GM12865 (cell line): ENCODE measurements around the gene IL17B.

Experiments
- DNase-seq: peaks from one replicate; pipeline ENCODE4 v3.0.0; 2010; ENCODE audit warnings: low read depth
- H3K4me3 ChIP-seq: 2 replicates; pipeline ENCODE4 v1.5.1; 2011; ENCODE audit warnings: mild to moderate bottlenecking, low read depth, low read length, control low read depth
- TF ChIP-seq, protein P1 (sequence below): IDR thresholded peaks from 2 replicates; pipeline ENCODE4 v1.5.1; 2011; ENCODE audit warnings: low read length, control low read depth, low read depth, inconsistent platforms; ENCODE audit not compliant: insufficient read depth; ENCODE audit errors: missing control alignments

IL17B gene

DNA sequence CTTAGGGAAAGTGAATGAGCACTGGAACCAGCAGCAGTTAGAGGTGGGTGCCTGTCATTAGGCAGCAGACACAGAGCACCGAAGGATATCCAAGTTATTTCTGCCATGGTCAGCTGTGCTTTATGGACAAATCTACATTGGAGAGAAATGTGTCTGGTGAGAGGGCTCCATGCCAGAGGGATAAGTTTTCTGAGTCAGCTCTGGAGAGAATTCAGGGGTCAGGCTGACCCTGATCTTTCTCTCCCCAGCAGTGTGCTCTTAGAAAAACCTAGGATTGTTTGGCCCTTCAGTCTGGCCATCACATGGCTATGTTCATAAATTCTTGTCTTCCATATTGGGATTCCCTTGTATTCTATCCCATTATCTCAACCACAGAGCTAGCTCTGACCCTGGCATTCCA is 8.9 kb upstream of the IL17B start:
- H3K4me3 ChIP-seq = no peak overlapping the region
- DNase-seq = no peak
- TF ChIP-seq, protein P1, sequence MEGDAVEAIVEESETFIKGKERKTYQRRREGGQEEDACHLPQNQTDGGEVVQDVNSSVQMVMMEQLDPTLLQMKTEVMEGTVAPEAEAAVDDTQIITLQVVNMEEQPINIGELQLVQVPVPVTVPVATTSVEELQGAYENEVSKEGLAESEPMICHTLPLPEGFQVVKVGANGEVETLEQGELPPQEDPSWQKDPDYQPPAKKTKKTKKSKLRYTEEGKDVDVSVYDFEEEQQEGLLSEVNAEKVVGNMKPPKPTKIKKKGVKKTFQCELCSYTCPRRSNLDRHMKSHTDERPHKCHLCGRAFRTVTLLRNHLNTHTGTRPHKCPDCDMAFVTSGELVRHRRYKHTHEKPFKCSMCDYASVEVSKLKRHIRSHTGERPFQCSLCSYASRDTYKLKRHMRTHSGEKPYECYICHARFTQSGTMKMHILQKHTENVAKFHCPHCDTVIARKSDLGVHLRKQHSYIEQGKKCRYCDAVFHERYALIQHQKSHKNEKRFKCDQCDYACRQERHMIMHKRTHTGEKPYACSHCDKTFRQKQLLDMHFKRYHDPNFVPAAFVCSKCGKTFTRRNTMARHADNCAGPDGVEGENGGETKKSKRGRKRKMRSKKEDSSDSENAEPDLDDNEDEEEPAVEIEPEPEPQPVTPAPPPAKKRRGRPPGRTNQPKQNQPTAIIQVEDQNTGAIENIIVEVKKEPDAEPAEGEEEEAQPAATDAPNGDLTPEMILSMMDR = no peak

DNA sequence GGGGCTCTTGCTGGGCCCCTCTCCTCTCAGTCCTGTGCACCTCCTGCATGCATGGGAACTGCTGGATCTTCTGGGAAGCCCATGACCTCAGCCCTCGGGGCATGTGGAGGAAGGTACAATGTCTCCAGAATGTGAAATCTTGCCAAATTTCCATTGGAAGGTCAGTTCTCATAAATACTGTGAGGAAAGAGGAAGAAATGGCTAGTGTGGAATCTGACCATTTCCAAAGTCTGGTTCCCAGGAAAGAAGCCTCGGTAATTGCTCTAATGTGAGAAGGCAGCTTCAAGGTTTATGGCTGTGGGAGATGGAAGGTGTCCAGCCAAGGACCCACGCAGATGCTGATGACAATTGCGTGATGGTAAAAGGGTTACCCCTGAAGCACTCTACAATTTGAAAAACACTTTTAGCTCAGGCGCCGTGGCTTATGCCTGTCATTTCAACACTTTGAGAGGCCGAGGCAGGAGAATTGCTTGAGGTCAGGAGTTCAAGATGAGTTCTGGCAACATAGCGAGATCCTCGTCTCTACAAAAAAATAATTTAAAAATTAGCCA is 8.1 kb upstream of the IL17B start:
- DNase-seq = no peak
- no peak overlapping the region for H3K4me3 ChIP-seq
- TF ChIP-seq, protein P1 = no peak

DNA sequence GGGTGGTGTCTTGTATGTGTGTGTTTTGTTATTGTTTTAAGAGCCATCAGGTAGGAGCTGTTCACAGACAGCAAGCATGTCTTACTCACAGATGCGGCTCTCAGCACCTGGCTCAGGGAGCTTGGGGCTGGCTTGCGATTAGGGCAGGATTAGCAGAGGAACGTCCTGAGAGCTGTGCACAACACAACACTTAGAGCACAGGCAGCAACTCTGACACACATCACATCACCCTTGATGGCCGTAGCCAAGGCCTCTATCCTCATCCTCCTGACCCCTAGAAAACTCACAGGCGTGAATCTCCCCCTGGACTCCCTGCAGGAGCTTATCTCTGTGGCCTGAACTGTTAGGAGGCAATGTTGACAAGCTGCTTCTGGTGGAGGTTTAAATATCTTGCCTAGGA is 7.1 kb upstream of the IL17B start:
- TF ChIP-seq, protein P1 = no peak
- no peak for DNase-seq
- H3K4me3 ChIP-seq = no peak overlapping the region

DNA sequence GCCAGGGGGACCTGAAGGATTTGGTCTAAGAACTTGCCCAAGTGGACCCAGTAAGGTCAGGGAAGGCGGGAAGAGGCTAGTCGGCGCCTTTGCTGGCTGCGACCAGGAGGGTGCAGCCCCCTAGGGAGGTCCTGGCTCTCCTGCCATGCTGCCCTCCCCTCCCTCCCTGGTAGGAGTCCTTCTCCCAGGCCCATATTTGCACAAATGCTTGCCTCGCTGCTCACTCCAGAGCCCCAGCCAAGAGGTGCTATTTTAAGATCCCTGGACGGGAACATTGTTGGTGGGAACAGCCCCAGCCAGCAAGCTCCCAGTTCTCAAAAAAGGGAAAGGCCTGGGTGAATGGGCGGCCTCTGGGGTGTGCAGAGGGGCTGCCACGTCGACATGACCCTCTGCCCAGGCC is 4.3 kb upstream of the IL17B start:
- no peak for DNase-seq
- no peak overlapping the region for H3K4me3 ChIP-seq
- TF ChIP-seq, protein P1 = no peak

DNA sequence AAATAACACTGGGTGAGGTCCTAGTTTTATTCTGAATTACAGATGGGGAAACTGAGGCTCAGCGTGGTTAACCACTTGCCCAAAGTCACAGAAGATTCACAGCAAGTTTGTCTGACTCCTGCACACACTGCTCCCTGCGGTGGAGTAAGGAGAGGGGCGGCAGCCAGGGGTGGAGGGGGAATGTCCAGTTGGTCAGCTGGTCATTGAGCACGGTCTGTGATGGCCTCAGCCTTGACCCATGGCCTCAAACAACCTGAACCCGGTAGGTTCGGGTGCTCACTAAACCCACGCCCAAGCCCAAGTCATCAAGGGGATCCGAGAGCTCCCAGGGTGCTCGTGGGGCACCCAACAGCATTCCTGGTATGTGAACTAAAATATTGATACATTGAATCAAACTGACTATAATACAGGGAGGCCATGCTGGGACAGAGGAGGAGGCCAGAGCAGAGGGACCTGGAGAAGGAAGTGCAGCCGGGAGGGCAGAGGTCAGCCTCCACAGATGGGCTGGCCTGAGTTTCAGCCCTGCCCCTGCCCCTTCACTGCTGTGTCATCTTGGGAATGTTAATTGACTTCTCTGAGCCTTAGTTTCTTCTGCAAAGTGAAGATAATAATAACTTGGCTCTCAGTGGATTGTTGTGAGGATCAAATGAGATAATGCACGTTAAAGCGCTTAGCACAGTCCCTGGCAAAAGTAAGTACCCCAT is 3.6 kb upstream of the IL17B start:
- no peak overlapping the region for H3K4me3 ChIP-seq
- DNase-seq = no peak
- TF ChIP-seq, protein P1 = no peak

DNA sequence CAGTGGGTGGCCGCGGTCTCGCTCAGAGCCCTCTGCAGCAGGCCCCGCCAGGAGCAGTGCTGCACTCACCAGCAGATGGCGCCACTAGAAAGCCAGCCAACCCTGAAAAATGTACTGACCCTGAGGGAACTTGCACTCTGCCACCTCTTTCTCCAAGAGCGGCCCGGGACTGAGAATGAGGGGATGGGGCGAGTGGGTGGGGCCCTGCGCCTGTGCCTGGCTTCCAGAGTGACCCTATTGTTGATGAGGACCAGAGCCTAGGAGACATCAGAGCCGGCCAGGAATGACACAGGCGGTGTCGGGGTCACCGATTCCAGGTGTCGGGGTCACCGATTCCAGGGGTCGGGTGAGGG is 2.9 kb upstream of the IL17B start:
- H3K4me3 ChIP-seq = no peak overlapping the region
- peak; percentile 67 for DNase-seq
- TF ChIP-seq, protein P1 = peak; percentile 95

DNA sequence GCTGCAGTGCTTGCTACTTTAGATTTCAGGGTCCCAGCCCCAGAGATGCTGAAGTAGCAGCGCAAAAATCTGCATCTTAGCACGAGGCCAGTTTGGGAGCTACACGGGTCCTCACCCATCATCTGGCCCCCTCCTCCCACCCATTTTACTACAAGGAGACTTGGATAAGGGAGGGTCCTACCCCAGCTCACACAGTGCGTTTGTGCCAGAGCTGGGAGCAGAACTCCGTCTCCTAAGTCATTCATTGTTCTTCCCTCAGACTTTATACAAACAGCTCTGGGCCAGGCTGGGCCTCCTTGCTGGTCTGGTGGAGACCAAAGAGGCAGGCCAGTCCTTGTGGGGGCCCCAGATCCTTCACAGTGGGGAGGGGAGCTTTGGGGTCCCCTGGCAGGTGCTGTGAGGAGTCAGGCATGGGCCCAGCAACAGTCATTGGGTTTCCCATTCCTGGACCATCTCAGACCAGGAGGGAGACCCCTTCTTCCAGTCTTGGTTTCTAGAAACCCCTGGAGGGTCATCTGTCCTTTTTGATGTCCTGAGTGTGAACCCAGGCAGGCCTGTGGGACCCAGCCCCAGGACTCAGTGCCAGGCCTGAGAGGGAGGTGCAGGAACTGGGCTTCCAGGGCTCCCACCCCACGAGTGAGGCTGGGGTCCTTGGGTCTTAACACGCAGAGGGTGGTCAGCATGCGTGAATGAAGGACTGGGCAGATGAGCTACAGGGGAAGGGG is 2.3 kb upstream of the IL17B start:
- no peak for DNase-seq
- TF ChIP-seq, protein P1 = no peak
- H3K4me3 ChIP-seq = no peak overlapping the region
